BE2C (cell line): ENCODE data around the gene LZTS2.

Experiments
- DNase-seq: peaks from one replicate; pipeline ENCODE4 v3.0.0-alpha.2; 2020
- H3K27me3 ChIP-seq: fragments of 250-450 bp; sonication (Bioruptor Pico); 2 replicates; pipeline ENCODE4 v1.5.1; 2020; ENCODE audit warnings: mild to moderate bottlenecking
- H3K36me3 ChIP-seq: fragments of 250-450 bp; sonication (Bioruptor Pico); 2 replicates; pipeline ENCODE4 v1.5.1; 2020; ENCODE audit warnings: mild to moderate bottlenecking
- H3K4me1 ChIP-seq: fragments of 250-450 bp; sonication (Bioruptor Pico); 2 replicates; pipeline ENCODE4 v1.5.1; 2020
- H3K4me3 ChIP-seq: 2 replicates; pipeline ENCODE4 v1.5.1; 2011; ENCODE audit warnings: low read depth, low read length
- H3K9me3 ChIP-seq: fragments of 250-450 bp; sonication (Bioruptor Pico); 2 replicates; pipeline ENCODE4 v1.5.1; 2020
- CTCF ChIP-seq: IDR thresholded peaks from 2 replicates; pipeline ENCODE4 v1.5.1; 2012; ENCODE audit warnings: mild to moderate bottlenecking, low read depth, low read length

The LZTS2 gene

GRCh38 chr10:100978121-100978900 lies 21.3 kb upstream of the LZTS2 start:
- no peaks in the 10 kb centered on the region for H3K27me3 ChIP-seq
- H3K36me3 ChIP-seq = 0 out of 2 replicates have a peak, but pooled peaks cover 3% of the 10 kb centered on the region
- no peak overlapping the region for H3K4me3 ChIP-seq
- no peaks in the 10 kb centered on the region for H3K9me3 ChIP-seq
- H3K4me1 ChIP-seq = no peaks in the 10 kb centered on the region
- TF ChIP-seq CTCF = no peak
- no peak for DNase-seq

- no peak for DNase-seq
- H3K4me1 ChIP-seq = no peaks in the 10 kb centered on the region
- H3K4me3 ChIP-seq = no peak overlapping the region
Observed at GRCh38 chr10:100978901-100979195, 20.8 kb upstream of the LZTS2 start.

GRCh38 chr10:100979791-100980272 lies 19.8 kb upstream of the LZTS2 start:
- H3K36me3 ChIP-seq = 0 out of 2 replicates have a peak, but pooled peaks cover 3% of the 10 kb centered on the region
- no peak for DNase-seq

More at GRCh38 chr10:100978901-100979195, 20.8 kb upstream of the LZTS2 start:
- no peaks in the 10 kb centered on the region for H3K9me3 ChIP-seq
- no peaks in the 10 kb centered on the region for H3K27me3 ChIP-seq
- H3K36me3 ChIP-seq = 0 out of 2 replicates have a peak, but pooled peaks cover 3% of the 10 kb centered on the region
- TF ChIP-seq CTCF = no peak

DNA sequence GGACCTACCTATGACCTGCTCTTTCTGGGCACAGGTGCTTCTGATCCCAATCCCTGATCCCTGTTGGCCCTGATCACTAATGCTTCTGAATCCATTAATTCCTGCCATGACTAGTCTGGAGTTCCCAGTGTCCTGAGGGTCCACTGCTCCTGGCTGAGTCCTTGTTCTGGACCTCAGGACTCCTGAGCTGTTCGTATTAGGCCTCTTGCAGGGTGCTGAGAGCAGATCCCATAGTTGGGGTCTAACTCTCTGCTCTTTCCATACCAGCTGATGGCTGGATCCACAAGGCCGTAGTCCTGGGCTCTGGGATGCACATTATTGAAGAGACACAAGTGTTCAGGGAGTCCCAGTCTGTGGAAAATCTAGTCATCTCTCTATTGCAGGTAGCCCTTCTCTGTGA lies 19.3 kb upstream of the LZTS2 start:
- Histone ChIP-seq H3K9me3 (no peaks in the 10 kb centered on the region), H3K36me3 (0 out of 2 replicates have a peak, but pooled peaks cover 3% of the 10 kb centered on the region), H3K27me3 (no peaks in the 10 kb centered on the region), H3K4me1 (no peaks in the 10 kb centered on the region), H3K4me3 (no peak overlapping the region)
- no peak for DNase-seq
- TF ChIP-seq CTCF = no peak

More at GRCh38 chr10:100979791-100980272, 19.8 kb upstream of the LZTS2 start:
- TF ChIP-seq CTCF = no peak
- Histone ChIP-seq H3K9me3 (no peaks in the 10 kb centered on the region), H3K4me1 (no peaks in the 10 kb centered on the region), H3K27me3 (no peaks in the 10 kb centered on the region), H3K4me3 (no peak overlapping the region)

DNA sequence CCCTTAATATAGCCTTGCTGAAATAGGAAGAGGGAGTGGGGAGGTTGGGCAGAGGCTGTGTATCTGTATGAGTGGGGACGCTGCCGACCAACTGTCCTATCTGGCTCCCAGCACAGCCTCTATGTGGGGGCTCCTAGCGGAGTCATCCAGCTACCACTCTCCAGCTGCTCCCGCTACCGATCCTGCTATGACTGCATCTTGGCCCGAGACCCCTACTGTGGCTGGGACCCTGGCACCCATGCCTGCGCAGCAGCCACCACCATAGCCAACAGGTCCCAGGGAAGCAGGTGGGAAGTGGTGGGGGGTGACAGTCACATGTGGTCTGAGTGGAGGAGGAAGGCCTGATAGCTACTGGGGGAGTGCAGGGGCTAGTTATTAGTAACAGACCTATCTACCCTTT lies 18.9 kb upstream of the LZTS2 start:
- Histone ChIP-seq H3K4me3 (no peak overlapping the region), H3K9me3 (no peaks in the 10 kb centered on the region), H3K27me3 (no peaks in the 10 kb centered on the region), H3K4me1 (no peaks in the 10 kb centered on the region), H3K36me3 (peaks cover 6% of the 10 kb centered on the region; the same call in 1 of the 2 replicates)
- DNase-seq = no peak
- no peak for TF ChIP-seq CTCF

GRCh38 chr10:100981178-100981772 lies 18.3 kb upstream of the LZTS2 start:
- no peak for DNase-seq
- no peak for TF ChIP-seq CTCF
- H3K27me3 ChIP-seq = no peaks in the 10 kb centered on the region
- H3K9me3 ChIP-seq = no peaks in the 10 kb centered on the region
- H3K4me3 ChIP-seq = no peak overlapping the region
- H3K36me3 ChIP-seq = peaks cover 9% of the 10 kb centered on the region; the same call in 1 of the 2 replicates
- H3K4me1 ChIP-seq = no peaks in the 10 kb centered on the region
